Measurements from ENCODE around the gene BLVRB.
A peak's percentile ranks its signal among the peaks of the same experiment; 100 is the strongest.

The BLVRB gene

DNA sequence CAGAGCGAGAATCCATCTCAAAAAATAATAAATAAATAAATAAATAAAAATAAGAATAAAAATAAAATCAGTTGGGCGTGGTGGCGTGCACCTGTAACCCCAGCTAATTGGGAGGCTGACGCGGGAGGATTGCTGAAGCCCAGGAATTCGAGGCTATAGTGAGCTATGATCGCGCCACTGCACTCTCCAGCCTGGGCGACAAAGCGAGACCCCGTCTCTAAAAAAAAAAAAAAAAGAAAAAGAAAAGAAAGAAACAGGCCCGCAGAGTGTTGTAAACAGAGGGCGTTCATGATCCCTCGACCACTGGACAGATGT, 45.1 kb downstream of the BLVRB start:
- POLR2A ChIA-PET: interaction anchor here (0.5 to 1.8 kb wide), 15 partner anchors 8 to 329 kb away, joined by 3 to 12 read pairs (median 4); partner anchors contain the start of genes BLVRB, C19orf47 and PLD3
- TF ChIP-seq, protein P1, sequence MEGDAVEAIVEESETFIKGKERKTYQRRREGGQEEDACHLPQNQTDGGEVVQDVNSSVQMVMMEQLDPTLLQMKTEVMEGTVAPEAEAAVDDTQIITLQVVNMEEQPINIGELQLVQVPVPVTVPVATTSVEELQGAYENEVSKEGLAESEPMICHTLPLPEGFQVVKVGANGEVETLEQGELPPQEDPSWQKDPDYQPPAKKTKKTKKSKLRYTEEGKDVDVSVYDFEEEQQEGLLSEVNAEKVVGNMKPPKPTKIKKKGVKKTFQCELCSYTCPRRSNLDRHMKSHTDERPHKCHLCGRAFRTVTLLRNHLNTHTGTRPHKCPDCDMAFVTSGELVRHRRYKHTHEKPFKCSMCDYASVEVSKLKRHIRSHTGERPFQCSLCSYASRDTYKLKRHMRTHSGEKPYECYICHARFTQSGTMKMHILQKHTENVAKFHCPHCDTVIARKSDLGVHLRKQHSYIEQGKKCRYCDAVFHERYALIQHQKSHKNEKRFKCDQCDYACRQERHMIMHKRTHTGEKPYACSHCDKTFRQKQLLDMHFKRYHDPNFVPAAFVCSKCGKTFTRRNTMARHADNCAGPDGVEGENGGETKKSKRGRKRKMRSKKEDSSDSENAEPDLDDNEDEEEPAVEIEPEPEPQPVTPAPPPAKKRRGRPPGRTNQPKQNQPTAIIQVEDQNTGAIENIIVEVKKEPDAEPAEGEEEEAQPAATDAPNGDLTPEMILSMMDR (IDR thresholded peaks at IDR 0.05; ENCODE audit: control extremely low read depth, extremely low read depth, low read depth, missing control alignments): no peak
- no peak for DNase-seq (ENCODE audit: extremely low spot score)
- CTCF ChIA-PET: interaction anchor here (0.8 to 6.3 kb wide), 26 partner anchors 9 to 358 kb away, joined by 3 to 42 read pairs (median 4); partner anchors contain the start of genes BLVRB, C19orf47, RAB4B and SERTAD3

DNA sequence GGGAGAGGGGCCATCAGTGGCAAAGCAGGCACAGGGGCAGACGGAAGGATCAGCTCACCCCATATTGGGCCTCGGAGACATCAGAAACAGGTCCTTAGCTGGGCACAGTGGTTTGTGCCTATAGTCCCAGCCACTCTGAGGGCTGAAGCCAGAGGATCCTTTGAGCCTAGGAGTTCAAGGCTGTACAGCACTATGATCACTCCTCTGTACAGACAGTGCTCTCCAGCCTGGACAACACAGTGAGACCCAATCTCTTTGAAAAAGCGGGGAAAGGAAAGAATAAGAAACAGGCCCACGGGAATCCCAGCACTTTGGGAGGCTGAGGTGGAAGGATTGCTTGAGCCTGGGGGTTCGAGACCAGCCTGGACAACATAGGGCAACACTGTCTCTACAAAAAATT, 45.8 kb downstream of the BLVRB start:
- ChIA-PET POLR2A (interaction anchor here (0.5 to 1.8 kb wide), 7 partner anchors 10 to 375 kb away, joined by 3 to 11 read pairs (median 5); partner anchors contain the start of genes C19orf47 and PLD3), CTCF (interaction anchor here (0.9 to 6.3 kb wide), 16 partner anchors 8 to 215 kb away, joined by 3 to 42 read pairs (median 6); partner anchors contain the start of genes BLVRB, C19orf47 and SPTBN4)
- TF ChIP-seq, protein P1 (IDR thresholded peaks at IDR 0.05; ENCODE audit: control extremely low read depth, extremely low read depth, low read depth, missing control alignments): no peak
- DNase-seq (ENCODE audit: extremely low spot score): no peak

DNA sequence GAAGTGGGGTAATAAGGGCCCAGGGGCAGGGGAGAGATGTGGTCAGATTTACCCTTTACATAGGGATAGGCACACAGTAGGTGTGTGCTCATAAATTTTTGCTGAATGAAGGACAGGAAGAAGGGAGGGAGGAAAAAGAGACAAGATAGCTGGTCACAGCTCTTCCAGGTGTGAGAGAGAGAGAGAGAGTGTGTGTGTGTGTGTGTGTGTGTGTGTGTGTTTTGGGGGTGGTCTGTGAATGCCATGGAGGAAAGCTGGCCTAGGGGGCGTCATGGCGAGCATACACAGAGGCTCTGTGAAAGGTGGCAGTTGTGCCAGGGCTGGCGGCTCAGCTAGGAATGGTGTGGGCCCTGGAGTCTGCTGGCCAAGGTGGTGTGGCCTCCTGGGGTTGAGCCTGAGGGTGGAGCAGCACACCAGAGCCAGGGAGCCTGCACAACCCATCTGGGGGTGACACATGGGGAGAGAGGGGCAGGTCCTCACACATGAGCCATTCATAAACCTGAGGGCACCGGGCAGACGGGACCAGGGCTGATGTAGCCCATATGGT, 46.4 kb downstream of the BLVRB start:
- TF ChIP-seq, protein P1 (IDR thresholded peaks at IDR 0.05; ENCODE audit: control extremely low read depth, extremely low read depth, low read depth, missing control alignments): no peak
- DNase-seq (ENCODE audit: extremely low spot score): no peak
- ChIA-PET POLR2A (interaction anchor here (0.6 to 1.4 kb wide), 3 partner anchors 9 to 376 kb away, joined by 3 to 6 read pairs (median 3); partner anchors contain the start of genes C19orf47 and PLD3), CTCF (interaction anchor here (1.6 to 6.3 kb wide), 4 partner anchors 11 to 46 kb away, joined by 4 to 42 read pairs (median 21); partner anchors contain the start of genes BLVRB and SPTBN4)

DNA sequence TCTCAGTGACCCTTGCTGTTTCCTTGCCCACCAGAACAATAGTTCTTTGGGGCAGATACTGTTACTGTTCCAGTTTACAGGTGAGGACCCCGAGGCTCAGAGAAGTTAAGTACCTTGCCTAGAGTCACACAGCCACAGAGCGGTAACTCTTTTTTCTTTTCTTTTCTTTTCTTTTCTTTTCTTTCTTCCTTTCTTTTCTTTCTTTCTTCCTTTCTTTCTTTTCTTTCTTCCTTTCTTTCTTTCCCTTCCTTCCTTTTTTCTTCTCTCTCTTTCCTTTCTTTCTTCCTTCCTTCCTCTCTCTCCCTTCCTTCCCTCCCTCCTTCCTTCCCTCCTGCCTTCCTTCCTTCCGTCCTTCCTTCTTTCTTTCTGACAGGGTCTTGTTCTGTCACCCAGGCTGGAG, 47.5 kb downstream of the BLVRB start:
- TF ChIP-seq, protein P1 (IDR thresholded peaks at IDR 0.05; ENCODE audit: control extremely low read depth, extremely low read depth, low read depth, missing control alignments): no peak
- DNase-seq (ENCODE audit: extremely low spot score): no peak
- POLR2A ChIA-PET: interaction anchor here (0.7 to 1.2 kb wide), 2 partner anchors 8 to 39 kb away, joined by 4 to 11 read pairs; partner anchors contain the start of gene SERTAD1
- CTCF ChIA-PET: interaction anchor here (0.8 to 4.6 kb wide), 5 partner anchors 10 to 47 kb away, joined by 3 to 30 read pairs (median 3); partner anchors contain the start of gene BLVRB

DNA sequence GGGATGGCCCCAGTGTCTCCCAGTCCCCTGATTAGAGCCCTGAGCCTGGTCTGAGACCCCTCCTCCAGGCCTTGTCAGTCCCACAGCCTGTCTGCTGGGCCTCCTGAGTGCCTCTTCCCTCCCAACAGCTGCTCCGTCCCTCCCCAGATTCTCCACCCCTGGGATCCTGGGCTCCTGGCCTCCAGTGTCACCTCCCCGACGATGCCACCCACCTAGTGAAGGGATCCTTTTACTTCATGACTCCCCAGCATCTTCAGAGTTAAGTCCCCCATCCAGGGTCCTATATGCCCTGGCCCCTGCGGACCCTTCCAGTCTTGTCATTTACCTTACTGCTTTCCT, 47.9 kb downstream of the BLVRB start:
- ChIA-PET CTCF (interaction anchor here (0.6 to 2.0 kb wide), 5 partner anchors 10 to 47 kb away, joined by 3 to 10 read pairs (median 3); partner anchors contain the start of gene BLVRB), POLR2A (interaction anchor here (0.8 to 1.2 kb wide), 2 partner anchors 9 to 11 kb away, joined by 4 to 5 read pairs; partner anchors contain the start of gene SERTAD1)
- TF ChIP-seq, protein P1 (IDR thresholded peaks at IDR 0.05; ENCODE audit: control extremely low read depth, extremely low read depth, low read depth, missing control alignments): no peak
- DNase-seq (ENCODE audit: extremely low spot score): peak; percentile 20

DNA sequence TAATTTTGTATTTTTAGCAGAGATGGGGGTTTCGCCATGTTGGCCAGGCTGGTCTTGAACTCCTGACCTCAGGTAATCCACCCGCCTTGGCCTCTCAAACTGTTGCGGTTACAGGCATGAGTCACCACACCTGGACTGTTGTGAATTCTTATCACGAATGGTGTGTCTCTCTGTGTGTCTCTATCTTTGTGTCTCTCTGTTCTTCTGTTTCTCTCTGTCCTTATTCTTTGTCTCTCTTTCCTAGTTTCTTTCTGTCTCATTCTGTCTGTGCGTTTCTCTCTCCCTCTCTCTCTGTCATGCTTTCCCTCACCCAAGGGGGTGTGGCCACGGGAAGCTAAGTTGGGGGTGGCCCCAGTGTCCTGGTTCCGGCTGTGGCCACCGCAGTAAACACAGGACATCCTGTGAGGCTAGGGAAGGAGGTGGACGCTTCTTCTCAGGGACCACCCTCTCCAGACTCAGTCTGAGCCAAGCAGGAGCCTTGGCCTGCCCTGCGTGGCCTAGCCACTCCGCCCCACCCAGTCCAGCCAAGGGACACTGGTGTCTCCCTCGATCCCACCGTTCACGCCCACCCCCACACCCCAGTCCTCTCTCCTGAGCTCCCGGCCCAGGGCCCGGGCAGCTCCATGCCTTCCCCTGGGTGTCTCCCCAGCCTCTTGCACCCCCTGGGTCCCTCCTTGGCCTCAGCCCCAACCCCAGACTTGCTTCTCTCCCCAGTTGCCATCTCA, 48.5 kb downstream of the BLVRB start:
- DNase-seq (ENCODE audit: extremely low spot score): peak; percentile 33
- CTCF ChIA-PET: interaction anchor here (0.6 to 2.0 kb wide), 5 partner anchors 7 to 48 kb away, joined by 3 to 10 read pairs (median 3); partner anchors contain the start of gene BLVRB
- TF ChIP-seq, protein P1 (IDR thresholded peaks at IDR 0.05; ENCODE audit: control extremely low read depth, extremely low read depth, low read depth, missing control alignments): no peak
- POLR2A ChIA-PET: interaction anchor here (0.8 to 1.2 kb wide), 2 partner anchors 9 to 11 kb away, joined by 4 to 5 read pairs; partner anchors contain the start of gene SERTAD1
